Embryonic facial prominence (tissue), 1 donor: ENCODE measurements around the gene AATK.
"Not testable (repeated sequence)": the region's sequence is repeated elsewhere in the genome, so short reads cannot be mapped to it uniquely, and the experiment has no call there.

Source experiments
- DNase-seq: peaks from one replicate; pipeline ENCODE4 v3.0.0-alpha.2; 2016; ENCODE audit errors: extremely low spot score

AATK gene

DNA sequence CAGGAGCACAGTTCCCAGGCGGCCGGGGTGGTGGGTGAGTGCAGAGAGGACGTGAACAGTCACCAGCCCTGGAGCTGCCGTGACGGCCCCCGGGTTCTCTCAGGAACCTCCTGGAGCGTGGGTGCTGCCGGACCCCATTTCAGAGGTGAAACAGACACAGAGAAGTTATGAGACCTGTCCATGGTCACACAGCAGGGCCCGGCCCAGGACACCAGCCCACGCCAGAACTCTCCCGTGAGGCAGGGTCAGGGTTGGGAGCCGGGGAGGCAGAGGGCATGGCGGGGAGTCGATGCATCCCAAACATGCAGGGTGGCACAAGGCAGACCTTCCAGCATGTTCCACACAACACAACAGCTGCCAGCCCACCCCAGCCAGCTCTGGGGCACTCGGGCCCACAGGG is 4.5 kb downstream of the AATK start:
- no peak for DNase-seq

DNA sequence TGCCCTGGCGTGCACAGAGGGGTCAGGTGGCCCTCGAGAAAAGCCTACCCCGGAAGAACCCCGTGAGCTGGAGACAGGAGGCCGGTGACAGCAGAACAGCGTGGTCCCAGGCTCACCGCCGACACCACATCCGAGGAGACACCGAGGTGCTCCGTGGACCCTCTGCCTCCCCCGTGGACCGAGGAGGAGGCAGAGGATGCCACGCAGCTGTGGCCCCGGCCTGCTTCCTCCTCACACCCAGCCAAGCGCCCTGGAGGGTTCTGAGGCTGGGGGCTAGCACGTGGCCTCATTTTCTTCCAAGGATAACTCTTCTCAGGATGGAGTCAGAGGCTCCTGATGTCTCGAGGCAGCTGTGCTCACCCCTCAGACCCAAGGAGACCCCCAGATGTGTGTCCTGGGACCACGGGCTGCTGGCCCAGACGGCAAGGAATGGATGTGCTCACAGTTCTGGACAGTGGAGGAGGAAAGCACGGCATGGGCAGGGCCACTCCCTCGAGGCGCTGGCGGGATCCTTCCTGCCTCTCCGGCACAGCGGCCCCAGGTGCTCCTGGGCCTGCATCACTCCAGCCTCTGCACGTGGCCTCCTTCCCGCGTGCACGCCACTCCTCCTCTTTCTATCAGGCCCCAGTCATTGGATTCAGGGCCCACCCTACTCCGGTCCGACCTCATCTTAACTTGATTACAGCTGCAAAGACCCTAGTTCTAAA is 5.1 kb downstream of the AATK start:
- DNase-seq = no peak

DNA sequence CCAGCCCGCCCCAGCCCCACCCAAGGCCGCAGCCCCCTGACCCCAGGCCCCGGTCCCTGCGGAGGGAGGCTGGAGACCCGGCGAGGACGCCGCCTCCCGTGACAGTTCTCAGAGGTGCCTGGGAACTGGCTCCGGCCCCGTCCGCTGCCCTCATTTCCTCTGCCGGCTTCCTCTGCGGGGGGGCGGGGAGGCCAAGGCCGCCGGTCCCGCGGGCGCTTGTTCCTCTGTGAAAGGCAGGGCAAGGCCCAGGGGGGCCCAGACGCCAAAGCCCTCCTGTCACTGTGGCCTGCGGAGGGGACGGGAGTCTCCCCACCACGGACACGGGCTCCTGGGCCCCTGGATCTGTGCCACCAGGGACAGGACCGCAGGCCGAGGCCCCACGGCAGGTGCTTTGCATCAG is 5.7 kb downstream of the AATK start:
- no peak for DNase-seq

DNA sequence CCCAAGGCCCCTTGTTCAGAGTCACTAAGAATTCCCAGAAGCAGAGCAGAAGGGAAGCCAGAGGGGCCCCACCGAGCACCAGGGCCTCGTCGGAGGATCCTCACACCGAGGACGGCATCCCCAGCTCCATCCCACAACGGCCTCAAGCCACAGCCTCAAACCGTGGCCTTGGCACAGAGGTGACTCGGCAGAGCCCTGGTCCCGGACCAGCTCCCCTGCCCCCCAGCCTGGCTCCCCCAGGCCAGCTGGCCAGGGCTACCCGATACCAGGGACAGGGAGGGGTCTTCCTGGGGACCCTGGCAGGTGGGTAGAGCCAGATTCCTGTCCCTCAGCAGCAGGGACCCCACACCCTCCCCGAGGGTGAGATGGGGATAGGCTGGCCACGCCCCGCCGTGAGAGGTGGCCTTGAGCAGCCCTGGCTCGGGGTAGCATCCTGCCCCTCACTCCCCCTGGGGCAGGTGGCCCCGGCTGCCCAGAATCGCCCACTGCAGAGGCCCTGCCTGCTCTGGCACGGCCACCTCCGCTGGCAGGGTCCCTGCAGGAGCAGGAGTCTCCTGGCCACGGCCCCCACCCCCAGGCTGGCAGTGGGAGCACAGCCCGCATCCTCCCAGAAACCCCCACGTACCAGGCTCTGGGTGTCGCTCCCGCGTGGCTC is 6.3 kb downstream of the AATK start:
- no peak for DNase-seq

DNA sequence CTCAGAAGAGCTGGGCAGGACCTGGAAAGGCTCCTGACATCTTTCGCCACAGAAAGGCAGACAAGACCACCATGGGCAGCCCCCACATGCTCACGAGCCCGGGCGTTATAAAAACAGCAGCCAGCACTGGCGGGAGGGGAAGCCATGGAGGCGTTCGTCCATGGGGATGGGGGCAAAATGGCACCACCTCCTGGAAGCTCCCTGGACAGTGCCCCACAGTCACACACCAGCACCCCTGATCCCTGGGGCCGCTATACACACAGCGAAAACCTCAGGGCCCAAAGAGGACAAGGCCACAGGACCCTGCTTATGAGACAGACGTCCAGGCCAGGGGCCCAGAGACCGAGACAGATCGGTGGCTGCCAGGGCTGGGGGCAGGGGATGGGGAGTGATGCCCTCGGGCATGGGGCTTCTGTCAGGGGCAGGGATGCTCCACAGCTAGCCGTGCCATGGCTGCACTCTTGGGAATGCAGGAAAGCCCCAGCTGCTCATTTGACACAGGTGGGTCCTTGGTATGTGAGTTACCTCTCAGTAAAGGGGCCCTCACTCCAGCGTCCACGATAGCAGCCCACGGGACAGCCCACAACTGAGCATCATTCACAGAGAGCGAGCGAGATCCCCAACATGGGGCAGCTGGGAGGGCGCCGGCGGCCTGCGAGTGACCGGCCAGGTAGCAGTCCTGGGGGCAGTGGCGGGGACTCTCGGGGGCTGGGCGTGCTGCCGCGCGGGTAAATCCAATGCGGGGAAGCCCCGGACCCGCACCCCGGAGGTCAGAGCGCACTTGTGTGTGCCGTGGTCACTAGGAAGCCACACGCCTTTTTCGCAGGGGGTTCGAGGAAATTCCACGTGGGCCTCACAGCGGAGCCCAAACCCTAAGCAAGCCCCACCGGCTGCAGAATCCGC is 7.1 kb downstream of the AATK start:
- no peak for DNase-seq

DNA sequence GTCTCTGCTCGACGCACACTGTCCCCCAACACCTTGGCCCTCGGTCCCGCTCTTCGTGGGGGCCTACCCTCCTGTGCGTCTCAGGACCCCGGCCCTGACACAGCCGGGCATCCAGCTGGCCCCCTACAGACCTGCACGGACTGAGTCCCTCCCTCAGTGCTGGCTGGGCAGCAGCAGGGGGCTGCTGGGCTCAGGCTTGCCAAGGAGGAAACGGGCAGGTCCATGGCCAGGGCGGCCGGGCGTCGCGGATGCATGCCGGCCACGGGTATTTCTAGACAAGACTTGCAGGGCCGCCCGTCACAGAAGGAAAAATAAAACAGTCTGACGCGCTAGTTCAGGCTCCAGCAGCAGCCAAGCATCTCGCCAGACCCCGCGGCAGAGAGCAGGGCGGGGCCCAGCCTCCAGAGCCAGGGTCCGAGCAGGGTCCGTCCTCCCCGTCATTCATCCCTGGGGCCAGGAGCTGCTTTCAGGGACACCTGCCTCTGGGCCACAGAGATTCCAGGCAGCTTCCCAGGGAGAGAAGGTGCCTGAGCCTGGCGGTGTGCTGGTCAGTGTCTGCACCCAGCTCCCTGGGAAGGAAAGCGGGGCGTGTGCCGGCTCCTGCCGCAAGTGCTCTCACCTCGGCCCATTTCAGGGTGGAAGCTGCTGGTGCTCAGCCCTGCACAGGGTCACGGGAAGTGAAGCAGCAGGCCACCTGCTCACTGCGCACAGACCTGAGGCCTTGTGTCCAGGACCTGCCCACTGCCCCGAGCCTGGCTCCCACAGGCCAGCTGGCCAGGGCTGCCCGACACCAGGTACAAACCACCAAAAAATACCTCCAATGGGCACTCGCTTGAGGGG is 8.0 kb downstream of the AATK start:
- DNase-seq = no peak

DNA sequence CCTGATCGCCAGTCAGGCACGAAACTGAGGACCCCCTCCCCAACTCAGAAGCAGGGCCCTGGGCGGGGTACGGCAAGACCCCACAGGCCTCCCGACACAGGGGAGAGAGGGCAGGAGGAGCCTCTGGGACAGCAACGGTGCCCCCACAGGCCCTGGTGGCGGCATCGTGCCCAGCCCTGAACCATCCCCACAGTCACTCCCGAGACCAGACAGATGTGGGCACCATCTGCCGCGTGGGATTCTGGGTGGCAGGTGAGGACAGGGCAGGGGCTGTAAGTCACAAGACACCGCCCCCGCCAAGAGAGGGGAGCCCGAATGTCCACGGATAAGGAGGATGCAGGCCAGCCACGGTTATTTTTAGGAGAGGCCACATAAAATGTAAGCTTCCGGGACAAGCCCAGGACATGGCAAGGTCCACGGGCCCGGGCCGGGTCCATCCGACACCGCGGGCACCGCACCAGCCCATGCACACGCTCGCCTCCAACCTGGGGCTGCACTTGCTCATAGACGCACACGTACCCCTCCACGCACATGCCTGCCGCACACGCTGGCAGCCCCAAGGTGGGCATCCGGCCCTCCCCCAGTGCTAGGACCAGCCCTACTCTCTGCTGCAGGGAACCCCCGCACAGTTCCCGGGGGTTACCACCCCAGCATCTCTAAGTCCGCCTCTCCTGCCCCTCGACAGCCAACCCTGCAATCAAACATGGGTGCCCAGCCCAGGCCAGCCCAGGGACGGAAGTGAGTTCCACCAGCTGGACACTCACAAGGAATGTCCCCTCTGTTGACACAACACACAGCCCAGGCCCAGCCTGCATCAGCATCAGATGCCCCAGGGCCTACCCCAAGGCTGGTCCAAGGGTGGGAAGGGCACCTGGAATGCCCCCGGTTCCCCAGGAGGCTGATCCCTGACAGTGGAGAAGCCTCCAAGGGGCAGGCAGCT is 8.9 kb downstream of the AATK start:
- DNase-seq = no peak

DNA sequence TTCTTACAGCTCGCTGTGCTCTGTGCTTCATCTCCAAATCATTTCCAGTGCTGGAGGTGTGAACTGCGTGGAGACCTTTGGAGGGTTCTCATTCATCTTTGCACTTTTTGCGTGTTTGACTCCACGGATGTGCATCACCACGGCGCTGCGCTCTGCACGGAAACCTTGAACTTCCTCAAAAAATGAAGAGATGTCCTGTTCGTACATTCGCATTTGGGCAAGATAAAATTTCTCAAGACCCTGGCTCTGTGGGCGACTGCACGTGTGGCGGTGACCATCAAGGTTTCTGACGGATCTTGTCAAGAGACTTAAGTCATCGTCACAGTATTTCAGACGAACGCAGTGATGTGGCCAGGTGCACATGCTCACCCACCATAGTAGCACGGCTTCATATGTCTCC is 11.1 kb downstream of the AATK start:
- DNase-seq = no peak

DNA sequence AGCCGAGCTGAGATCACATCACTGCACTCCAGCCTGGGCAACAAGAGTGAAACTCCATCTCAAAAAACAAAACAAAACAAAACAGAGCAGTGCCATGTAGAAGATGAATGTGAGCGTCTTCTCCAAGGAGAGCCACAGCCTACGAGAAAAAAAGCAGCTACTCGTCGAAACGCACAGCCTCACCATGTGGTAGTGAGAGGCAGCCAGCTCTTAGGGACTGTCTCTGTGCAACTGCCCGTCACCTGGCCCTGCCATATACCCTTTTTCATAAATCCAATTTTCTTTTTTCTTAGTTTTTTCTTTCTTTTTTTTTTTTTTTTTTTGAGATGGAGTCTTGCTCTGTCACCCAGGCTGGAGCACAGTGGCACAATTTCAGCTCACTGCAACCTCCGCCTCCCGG is 12.0 kb downstream of the AATK start:
- DNase-seq = not testable (repeated sequence)

DNA sequence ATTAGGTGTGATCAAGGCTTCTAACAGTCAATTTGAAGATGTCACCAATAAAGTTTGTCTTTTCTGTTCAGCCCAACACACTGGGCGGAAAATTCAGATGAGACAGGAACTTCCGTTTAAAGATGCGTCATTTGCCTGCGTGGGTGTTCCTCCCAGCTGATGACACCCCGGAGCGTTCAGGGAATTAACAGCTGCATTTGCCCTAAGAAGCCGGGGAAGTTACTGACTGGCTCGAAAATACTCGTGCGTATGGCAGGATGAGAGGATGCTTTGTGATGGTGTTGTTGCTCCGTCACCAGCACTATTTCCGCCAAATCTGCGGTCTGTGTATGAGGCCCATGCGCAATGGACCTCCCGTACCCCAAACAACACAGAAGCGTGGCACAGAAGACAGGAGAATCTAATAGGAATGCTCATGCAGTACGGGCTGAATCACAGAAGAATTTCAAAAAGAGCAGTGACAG is 12.6 kb downstream of the AATK start:
- no peak for DNase-seq

DNA sequence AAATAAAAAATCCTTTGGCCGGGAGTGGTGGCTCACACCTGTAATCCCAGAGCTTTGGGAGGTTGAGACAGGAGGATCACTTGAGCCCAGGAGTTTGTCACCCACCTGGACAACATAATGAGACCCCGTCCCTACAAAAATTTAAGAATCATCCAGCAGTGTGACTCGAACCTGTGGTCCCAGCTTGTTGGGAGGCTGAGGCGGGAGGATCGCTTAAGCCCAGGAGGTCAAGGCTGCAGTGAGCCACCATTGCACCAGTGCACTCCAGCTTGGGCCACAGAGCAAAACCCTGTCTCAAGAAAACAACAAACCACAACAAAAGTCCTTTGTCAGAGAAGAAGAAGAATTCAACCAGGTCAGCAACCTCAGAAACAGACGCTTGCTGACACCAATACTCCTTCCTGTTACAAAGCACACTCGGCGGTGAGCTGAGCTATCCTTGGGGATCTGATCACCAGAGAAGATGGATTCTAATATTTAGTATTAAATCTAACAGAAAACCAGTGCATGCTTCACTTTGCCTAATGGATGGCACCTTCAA is 13.7 kb downstream of the AATK start:
- DNase-seq = no peak

DNA sequence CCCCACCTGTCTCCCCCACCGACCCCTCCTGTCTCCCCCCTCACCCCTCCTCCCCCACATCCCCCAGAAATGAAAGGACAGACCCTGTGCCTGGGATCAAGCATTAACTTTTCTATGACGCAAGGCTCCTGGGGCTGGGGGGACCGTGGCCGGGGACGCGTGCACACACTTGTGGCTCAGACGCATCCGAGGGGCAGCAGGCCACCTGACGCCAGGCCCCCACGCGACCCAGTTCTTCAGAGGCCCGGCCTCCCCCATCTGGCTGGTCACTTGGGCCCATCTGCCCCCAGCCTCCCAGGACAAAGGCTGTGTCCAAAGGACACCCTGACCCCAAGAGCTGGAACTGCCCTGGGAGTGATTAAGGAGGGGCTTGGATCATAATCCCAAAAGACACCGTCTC is 14.7 kb downstream of the AATK start:
- no peak for DNase-seq

DNA sequence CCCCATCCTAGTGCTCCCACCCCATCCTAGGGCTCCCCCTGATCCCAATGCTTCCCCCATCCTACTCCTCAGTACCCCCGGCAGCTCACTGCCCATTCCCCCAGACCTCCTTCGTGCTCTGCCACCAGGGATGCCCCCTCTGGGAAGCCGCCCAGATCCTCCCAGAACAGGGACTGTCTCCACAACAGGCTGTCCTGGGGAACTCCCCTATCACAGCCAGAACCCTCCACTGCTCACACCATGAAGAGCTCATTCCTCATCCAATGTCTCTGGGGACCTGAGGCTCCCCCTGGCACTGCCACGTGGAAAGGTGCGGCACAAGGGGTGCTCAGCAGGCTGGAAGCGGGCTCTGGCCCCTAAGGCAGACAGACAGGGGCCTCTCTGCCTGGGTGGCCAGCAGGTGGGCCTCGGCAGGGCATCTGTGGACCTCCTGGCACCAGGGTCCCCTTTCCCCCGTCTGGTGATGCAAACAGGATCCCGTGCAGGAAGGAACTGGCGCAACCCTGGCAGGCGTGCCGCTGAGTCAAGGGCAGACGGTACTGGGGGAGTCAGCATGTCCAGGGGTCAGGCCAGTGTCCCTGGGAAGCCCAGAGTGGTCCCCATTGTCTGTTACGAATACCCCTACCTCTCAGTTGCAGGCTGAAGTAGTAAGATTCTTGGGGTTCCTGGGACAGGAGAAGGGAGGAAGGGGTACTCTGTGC is 15.5 kb downstream of the AATK start:
- no peak for DNase-seq

DNA sequence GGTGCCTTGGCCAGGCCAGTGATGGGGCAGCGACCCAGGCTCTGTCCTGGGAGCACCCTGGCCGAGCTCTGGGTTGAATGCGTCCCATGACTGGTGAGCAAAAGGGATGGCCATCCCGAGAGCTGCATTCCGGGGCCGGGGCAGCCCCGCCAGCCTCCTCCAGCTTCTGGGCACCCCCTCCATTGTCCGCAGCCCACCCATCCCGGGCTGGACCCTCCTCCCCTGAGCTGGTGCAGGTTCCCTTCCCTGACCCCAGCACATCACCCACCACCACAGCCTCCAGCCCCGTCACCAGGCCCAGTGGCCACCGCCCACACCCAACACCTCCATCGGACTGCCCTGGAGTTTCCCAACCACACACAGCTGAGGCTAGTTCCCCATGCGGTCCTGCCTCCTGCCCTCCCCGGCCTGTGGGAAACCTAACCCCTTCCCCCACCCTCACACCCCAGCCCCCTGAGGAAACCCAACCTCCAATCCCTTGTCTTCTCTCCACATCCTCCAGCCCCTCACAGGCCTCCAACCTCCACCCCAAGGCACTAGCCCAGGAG is 17.0 kb downstream of the AATK start:
- DNase-seq = no peak

DNA sequence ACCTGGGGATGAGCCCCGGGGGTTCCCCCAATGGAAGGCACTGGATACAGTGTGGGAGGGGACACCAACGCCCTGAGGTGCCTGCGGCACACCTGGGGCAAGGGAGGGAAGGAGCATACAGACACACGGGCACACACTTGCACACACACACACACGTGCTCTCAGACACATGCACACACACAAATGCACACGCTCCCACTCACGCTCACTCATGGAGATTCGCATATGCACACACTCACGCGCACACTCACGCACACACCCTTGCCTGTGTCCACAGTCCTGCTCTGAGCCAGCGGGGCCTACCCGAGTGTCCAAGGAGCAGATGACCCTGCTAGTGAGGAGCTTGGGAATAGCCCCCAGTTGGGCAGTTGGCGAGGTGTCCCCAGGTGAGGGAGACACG is 17.4 kb downstream of the AATK start:
- no peak for DNase-seq

DNA sequence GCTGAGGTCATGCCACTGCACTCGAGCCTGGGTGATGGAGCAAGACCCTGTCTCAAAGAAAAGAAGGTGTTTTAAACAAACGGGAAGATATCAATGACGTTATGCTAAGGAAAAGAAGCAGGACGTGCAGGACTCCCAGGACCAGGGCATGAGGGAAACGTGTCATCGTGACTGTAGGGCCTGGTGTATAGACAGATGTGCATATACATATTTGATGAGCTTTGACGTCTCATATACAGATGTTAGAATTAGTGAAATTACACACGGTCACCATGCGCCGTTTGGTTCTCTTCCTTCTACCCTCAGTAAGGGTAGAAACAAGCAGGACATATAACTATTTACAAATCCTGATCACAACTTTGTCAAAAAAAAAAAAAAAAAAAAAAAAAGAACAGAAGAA is 18.3 kb downstream of the AATK start:
- DNase-seq = no peak

DNA sequence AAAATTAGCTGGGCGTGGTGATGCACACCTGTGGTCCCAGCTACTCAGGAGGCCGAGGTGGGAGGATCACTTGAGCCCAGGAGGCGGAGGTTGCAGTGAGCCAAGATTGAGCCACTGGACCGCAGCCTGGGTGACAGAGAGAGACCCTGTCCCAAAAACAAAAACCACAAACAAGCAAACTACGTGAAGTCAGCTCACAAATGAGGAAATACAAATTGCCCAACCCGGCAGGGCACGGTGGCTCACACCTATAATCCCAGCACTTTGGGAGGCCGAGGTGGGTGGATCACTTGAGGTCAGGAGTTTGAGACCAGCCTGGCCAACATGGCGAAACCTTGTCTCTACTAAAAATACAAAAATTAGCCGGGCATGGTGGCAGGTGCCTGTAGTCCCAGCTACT is 19.8 kb downstream of the AATK start:
- not testable (repeated sequence) for DNase-seq

DNA sequence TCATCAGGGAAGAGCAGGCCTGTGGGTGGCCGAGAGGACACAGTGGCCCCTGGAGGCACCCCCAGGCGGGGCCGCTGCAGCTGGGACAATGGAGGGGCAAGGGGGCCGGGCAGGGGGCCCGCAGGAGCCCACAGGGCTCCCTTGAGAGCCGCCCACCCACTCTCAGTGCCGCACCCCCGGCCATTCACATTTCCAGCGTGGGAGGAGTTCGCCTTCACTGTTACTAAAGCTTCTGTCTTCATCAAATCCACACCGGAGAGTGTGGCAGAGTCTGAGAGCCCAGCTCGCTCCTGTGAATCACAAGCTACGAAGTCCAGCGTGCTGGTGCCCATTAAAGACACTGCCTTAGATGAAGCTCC is 21.6 kb downstream of the AATK start:
- DNase-seq = no peak

DNA sequence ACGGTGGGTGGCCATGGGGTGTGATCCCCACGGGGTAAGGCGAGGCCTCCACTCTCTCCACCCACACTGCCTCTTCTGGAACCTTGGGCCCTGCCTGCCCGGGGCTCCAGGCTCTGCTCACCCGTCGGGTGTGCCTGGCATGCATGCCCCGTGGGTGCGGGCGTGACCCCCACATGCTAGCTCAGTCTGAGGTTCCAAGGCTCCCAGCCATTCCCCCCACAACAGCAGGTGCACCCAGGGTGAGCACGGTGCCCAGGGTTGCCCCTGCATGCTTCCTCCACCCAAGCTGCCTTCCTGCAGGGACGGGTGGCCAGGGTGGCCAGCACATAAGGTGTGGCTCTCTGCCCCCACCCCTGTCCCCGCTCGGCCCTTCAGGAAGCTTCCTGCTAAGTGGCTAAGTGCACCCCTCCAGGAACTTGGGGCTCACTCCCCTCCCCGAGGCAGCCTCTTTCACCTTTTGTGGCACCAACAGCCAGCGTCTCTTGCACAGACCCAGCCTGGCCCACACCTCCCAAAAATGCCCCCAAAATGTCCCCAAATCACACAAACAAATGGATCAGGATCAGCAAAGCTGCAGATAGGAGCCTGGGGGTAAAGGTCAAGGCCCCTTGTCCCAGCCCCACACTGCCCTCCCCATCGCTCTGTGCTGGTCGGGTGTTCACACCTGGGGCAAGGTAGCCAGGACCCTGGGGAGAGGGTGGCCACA is 22.2 kb downstream of the AATK start:
- no peak for DNase-seq
